HL-60/S4 treated with retinoic acid at 250 ng/mL for 4 days and 3 days (cell line): ENCODE data around the gene ZSCAN25.
"Not testable (repeated sequence)": the region's sequence is repeated elsewhere in the genome, so short reads cannot be mapped to it uniquely, and the experiment has no call there.

Source experiments
- in situ Hi-C: fragments of 300-500 bp; cut with MboI; formaldehyde crosslinking; loops from 2 replicates; pipeline ENCODE4 v1.7.0; 2022; ENCODE audit warnings: low sequenced_read_pairs

The ZSCAN25 gene

GRCh38 chr7:99617192-99617781 is 541 bp downstream of the ZSCAN25 start:
- in situ Hi-C loops, result no loop called here

- in situ Hi-C loops, result no loop called here
Measured at GRCh38 chr7:99618726-99619125, 2.0 kb downstream of the ZSCAN25 start.

GRCh38 chr7:99619571-99620130 is 2.9 kb downstream of the ZSCAN25 start:
- in situ Hi-C loops, result no loop called here

- in situ Hi-C loops, result no loop called here
Measured at GRCh38 chr7:99621271-99621670, 4.5 kb downstream of the ZSCAN25 start.

- in situ Hi-C loops, result no loop called here
Measured at GRCh38 chr7:99622596-99622995, 5.8 kb downstream of the ZSCAN25 start.

GRCh38 chr7:99623091-99623693 is 6.4 kb downstream of the ZSCAN25 start:
- in situ Hi-C loops, result no loop called here

GRCh38 chr7:99623702-99624447 is 7.1 kb downstream of the ZSCAN25 start:
- in situ Hi-C loops, result no loop called here

- in situ Hi-C loops, result no loop called here
Measured at GRCh38 chr7:99624484-99624883, 7.7 kb downstream of the ZSCAN25 start.

GRCh38 chr7:99625321-99625720 is 8.6 kb downstream of the ZSCAN25 start:
- in situ Hi-C loops, result no loop called here

- in situ Hi-C loops, result no loop called here
Measured at GRCh38 chr7:99625961-99626360, 9.2 kb downstream of the ZSCAN25 start.

GRCh38 chr7:99626661-99627060 is 9.9 kb downstream of the ZSCAN25 start:
- in situ Hi-C loops, result no loop called here

GRCh38 chr7:99627513-99627912 is 10.8 kb downstream of the ZSCAN25 start:
- in situ Hi-C loops, result no loop called here

- in situ Hi-C loops, result no loop called here
Measured at GRCh38 chr7:99628471-99629465, 12.0 kb downstream of the ZSCAN25 start.

- in situ Hi-C loops, result no loop called here
Measured at GRCh38 chr7:99629643-99630042, 12.9 kb downstream of the ZSCAN25 start.

GRCh38 chr7:99631295-99632109 is 14.8 kb downstream of the ZSCAN25 start:
- in situ Hi-C loops, result no loop called here

- in situ Hi-C loops, result not testable (repeated sequence)
Measured at GRCh38 chr7:99637414-99637813, 20.7 kb downstream of the ZSCAN25 start.

GRCh38 chr7:99638731-99639130 is 22.0 kb downstream of the ZSCAN25 start:
- in situ Hi-C loops, result no loop called here

- in situ Hi-C loops, result no loop called here
Measured at GRCh38 chr7:99639267-99639666, 22.5 kb downstream of the ZSCAN25 start.

GRCh38 chr7:99642027-99642426 is 25.3 kb downstream of the ZSCAN25 start:
- in situ Hi-C loops, result no loop called here

GRCh38 chr7:99643464-99643863 is 26.7 kb downstream of the ZSCAN25 start:
- in situ Hi-C loops, result no loop called here
